RCC 7860 (cell line): ENCODE data around the gene ANGEL2.
"Not testable (repeated sequence)": the region's sequence is repeated elsewhere in the genome, so short reads cannot be mapped to it uniquely, and the experiment has no call there.

Experiments used
- DNase-seq: peaks from one replicate; pipeline ENCODE4 v3.0.0-alpha.2; 2015; ENCODE audit warnings: low spot score
- FAIRE-seq: peaks from 2 replicates; lab custom pipeline; 2012; peaks lifted over from hg19 to GRCh38; lab: Jason Lieb, UNC

ANGEL2 gene

GRCh38 chr1:213019450-213019849, 3.8 kb upstream of the ANGEL2 start:
- no peak for FAIRE-seq

GRCh38 chr1:213017447-213018273, 2.0 kb upstream of the ANGEL2 start:
- DNase-seq (no peak), FAIRE-seq (no peak)

More at GRCh38 chr1:213019450-213019849, 3.8 kb upstream of the ANGEL2 start:
- DNase-seq: no peak

GRCh38 chr1:213014642-213015041, 1.0 kb downstream of the ANGEL2 start:
- no peak for DNase-seq

GRCh38 chr1:213008564-213008963, 7.1 kb downstream of the ANGEL2 start:
- DNase-seq (no peak), FAIRE-seq (no peak)

More at GRCh38 chr1:213014642-213015041, 1.0 kb downstream of the ANGEL2 start:
- no peak for FAIRE-seq

- no peak for DNase-seq
- no peak for FAIRE-seq
Observed at GRCh38 chr1:213003256-213003655, 12.4 kb downstream of the ANGEL2 start.

- FAIRE-seq (no peak), DNase-seq (no peak)
Observed at GRCh38 chr1:212994926-212995325, 20.7 kb downstream of the ANGEL2 start.

- DNase-seq, FAIRE-seq: not testable (repeated sequence)
Observed at GRCh38 chr1:212993960-212994359, 21.7 kb downstream of the ANGEL2 start.

GRCh38 chr1:212990276-212990675, 25.4 kb downstream of the ANGEL2 start:
- DNase-seq: no peak
- no peak for FAIRE-seq

- DNase-seq: no peak
- peak; percentile 24 for FAIRE-seq
Observed at GRCh38 chr1:212987702-212988322, 27.9 kb downstream of the ANGEL2 start.

GRCh38 chr1:212986551-212986950, 29.1 kb downstream of the ANGEL2 start:
- no peak for FAIRE-seq
- DNase-seq: no peak

- FAIRE-seq (no peak), DNase-seq (no peak)
Observed at GRCh38 chr1:212984522-212985291, 31.0 kb downstream of the ANGEL2 start.

- FAIRE-seq (no peak), DNase-seq (no peak)
Observed at GRCh38 chr1:212983482-212983881, 32.2 kb downstream of the ANGEL2 start.

GRCh38 chr1:212982430-212983152, 33.1 kb downstream of the ANGEL2 start:
- FAIRE-seq: no peak
- no peak for DNase-seq

GRCh38 chr1:212981571-212982328, 33.9 kb downstream of the ANGEL2 start:
- DNase-seq (no peak), FAIRE-seq (no peak)

- DNase-seq (no peak), FAIRE-seq (no peak)
Observed at GRCh38 chr1:212981025-212981495, 34.6 kb downstream of the ANGEL2 start.

- no peak for DNase-seq
Observed at GRCh38 chr1:212980123-212980785, 35.4 kb downstream of the ANGEL2 start.

GRCh38 chr1:212979340-212980122, 36.1 kb downstream of the ANGEL2 start:
- no peak for FAIRE-seq
- DNase-seq: no peak

More at GRCh38 chr1:212980123-212980785, 35.4 kb downstream of the ANGEL2 start:
- no peak for FAIRE-seq

- FAIRE-seq (no peak), DNase-seq (no peak)
Observed at GRCh38 chr1:212977781-212978645, 37.7 kb downstream of the ANGEL2 start.
